Activated CD8-positive, alpha-beta memory T cell treated with anti-CD3 and anti-CD28 coated beads for 48 hours (primary cell): Measurements from ENCODE around the gene PSD.

Experiments
- DNase-seq, 3 experiments: peaks; one replicate each; pipeline ENCODE4 v3.0.0-alpha.2; 2020; ENCODE audit warnings: low read depth in 2 of 3, low spot score in 2 of 3

PSD gene

DNA sequence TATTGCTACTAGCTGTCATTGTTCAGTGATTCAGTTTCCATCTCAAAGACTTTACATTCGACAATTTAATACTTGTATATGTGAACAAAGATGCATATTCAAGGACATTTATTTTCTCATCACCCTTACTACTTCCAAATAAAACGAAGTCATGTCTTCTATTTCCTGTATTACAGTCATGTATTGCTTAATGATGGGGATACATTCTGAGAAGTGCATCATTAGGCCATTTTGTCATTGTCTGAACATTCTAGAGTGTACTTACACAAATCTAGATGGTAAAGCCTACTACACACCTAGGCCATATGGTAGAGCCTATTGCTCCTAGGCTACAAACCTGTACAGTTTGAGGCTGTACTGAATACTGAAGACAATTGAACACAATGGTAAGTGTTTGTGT lies 26.3 kb upstream of the PSD start:
- no peak for DNase-seq

GRCh38 chr10:102438374-102438773 lies 19.8 kb upstream of the PSD start:
- no peak for DNase-seq

DNA sequence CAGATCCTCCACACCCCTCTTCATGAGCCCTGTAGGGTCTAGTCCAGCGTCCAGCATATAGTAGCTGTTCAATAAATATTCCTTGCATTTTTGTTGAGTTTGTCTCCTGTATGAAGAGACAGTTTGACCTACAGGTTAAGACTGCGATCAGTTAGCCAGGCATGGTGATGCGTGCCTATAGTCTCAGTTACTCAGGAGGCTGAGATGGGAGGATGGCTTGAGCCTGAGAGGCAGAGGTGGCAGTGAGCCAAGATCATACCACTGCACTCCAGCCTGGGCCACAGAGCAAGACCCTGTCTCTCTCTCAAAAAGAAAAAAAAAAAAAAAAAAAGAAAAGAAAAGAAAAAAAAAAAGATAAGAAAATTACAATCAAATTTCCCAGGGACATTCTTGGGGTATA lies 18.9 kb upstream of the PSD start:
- no peak for DNase-seq

GRCh38 chr10:102436312-102436711 lies 17.7 kb upstream of the PSD start:
- no peak for DNase-seq

- peak in 1 of 3 experiments; percentile 37 for DNase-seq
Observed at GRCh38 chr10:102435529-102436233, 17.1 kb upstream of the PSD start.

DNA sequence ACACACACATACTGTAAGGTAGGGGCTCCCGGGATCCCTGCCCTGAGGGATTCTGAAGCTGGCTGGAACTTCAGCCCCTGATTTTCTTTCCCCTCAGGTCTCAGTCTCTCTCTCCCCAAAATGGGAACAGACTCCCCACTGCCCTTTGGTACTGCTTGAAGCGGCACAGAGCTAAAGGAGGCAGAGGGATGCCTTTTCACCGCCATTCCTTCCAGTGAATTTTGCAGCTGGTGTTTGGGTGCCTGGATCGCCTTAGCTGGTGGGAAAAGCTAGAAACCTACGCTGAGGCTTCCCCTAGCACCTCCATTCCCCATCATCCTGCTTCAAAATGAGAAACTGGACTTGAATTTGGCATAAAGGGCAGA lies 16.5 kb upstream of the PSD start:
- no peak for DNase-seq

DNA sequence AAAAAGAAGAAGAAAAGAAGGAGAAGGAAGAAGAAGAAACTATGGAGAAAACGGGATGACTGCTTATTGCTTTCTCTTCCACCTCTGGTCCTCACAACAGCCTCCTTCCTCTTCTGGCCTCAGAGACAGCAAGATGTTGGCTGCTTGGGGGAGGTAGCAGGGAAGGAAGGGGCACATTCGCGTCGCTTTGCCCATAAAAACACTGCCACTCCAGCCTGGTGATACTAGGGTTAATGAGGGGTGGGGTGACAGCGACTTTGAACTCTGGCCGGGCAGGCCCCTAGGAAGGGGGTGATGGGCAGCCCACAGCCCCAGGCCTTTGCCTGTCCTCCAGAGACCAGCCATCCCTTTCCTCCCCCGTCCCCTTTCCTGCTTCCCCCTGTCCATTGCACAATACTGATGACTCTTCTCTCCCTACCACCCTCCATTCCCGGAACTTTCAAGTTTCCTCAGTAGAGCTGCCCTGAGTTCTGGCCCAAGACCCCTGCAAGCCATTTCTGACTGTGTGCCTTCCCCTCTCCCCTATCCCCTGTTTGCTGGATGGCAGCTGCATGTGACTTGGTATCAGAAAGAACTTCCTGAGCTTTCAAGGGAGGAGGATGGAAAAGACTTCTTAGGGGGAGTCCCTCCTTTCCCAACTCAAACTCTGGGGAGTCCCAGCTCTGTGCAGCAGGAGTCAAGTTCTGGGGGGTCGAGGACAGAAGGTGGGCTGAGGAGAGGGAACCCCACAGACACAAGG lies 16.0 kb upstream of the PSD start:
- DNase-seq = no peak

DNA sequence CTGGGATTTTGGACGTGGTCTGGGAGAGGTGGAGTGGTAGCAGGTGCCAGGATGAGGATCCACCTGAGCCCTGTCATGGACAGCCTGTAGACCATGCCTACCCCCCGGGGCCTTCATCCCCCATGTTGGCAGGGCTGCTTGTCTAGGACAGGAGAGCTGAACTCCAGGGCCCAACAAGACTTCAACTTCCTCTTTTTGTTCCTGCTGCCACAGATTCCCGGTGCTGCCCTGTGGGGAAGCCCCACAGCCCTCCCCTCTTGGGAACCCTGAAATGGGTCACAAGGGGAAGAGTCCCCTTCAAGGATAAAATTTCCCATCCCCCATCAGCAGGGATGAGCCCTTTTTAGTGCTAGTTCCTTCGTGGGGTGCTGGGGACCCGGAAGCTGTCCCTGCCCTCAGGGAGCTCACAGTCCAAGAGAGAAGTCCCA lies 15.0 kb upstream of the PSD start:
- DNase-seq = no peak

GRCh38 chr10:102432162-102432950 lies 13.8 kb upstream of the PSD start, which contains the start of gene CUEDC2:
Gene CUEDC2, minus strand, starts transcription at chr10:102432574. Its CDS starts 7,386 bp downstream, at chr10:102425188.
- DNase-seq = peak; percentile 92 to 97 (median 96)

- DNase-seq = no peak
Observed at GRCh38 chr10:102431452-102432124, 13.0 kb upstream of the PSD start.

DNA sequence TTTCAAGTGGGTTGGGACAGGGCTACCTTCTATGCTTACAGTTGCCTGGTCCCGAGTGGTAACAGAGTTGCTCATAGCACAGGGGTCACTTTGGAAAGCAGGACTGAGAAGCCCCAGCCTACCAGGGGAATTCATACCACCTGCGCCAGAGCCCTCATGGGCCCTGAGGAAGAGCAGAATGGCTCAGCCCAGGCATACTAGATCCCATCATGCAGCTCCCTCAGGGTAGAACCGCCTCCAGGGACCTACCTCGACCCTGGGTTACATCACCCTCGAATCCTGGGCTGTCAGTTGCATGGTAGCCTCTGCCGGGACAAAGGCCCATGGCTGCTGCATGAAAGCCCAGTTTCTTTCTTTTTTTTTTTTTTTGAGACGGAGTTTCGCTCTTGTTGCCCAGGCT lies 10.9 kb upstream of the PSD start:
- DNase-seq = no peak

DNA sequence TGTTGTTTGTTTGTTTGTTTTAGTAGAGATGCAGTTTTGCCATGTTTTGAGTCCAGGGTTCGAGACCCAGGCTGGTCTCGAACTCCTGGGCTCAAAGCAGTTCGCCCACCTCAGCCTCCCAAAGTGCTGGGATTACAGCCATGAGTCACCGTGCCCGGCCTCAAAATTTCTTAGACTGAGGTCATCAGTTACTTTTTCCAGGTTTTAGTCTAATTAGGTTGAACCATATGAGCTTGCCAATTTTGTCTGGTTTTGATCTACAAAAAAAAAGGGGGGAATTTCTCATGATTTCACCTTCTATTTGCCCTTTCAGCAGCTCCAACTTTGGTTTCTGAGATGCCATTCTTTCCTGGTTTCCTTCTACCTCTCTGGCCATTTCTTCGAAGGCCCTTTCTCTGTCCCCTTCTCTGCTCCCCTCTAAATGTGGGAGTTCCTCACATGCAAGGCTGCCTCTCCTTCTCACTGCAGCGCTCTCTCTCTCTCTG lies 8.3 kb upstream of the PSD start:
- no peak for DNase-seq

GRCh38 chr10:102425444-102425843 lies 6.9 kb upstream of the PSD start:
- no peak for DNase-seq

DNA sequence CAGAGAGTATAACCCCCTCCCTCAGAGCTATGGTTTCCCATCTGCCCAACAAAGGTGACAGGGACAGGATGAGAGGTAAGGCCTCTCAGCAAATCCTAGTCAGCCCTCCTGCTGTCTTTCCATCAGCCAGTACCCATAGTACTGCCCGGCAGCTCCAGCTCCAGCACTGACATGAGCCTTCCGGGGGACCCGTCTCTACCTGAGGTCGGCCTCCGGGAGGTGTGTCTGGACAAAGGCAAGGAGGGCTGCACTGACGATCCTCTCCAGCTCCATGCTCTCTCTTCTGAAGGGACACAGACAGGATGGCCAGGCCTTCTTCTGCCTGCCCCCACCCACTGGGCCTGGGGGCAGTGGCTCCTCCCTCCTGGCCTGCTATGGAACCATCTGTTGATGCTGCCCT lies 6.3 kb upstream of the PSD start:
- no peak for DNase-seq

DNA sequence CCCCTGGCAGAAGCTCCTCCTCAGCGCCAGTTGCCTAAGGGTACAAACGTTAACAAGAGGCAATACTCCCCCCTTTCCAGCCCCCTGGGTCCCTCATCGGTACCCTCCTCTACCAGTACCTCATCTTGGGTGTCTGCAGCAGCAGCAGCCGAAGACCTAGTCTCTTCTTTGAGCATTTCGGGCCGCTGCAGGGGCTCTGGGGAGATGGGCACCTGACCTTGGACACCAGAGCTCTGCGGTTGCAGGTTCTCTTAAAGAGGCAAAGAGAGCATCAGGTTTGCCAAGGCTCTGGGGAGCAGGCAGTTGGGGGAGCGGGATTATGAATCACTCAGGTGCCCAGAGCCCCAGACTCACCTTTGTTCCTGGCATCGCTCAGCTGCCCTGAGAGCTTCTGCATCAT lies 5.6 kb upstream of the PSD start:
- no peak for DNase-seq

GRCh38 chr10:102423372-102423968 lies 4.9 kb upstream of the PSD start:
- DNase-seq = no peak

DNA sequence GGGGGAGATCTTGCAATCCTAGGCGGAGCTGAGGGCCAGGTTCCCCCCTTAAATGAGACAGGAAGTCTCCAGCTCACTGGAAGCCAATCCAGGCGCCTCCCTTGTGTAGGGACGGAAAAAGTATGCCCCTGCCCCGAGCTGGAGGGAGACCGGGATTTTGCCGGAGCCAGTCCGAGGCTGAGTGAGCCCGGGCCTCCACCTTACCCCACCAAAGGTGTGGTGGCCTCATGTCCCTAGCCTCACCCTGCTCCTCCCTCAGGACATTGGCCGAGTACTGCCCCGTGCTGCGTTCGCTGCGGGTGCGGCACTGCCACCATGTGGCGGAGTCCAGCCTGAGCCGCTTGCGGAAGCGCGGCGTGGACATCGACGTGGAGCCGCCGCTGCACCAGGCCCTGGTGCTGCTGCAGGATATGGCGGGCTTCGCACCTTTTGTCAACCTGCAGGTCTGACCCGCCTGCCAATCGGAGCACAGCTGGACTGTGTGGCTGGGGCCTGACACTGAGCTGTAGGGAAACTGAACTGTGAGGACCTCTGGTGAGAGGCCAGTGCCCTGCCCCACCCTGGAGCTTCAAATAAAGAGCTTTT lies 4.1 kb upstream of the PSD start:
- DNase-seq = no peak

DNA sequence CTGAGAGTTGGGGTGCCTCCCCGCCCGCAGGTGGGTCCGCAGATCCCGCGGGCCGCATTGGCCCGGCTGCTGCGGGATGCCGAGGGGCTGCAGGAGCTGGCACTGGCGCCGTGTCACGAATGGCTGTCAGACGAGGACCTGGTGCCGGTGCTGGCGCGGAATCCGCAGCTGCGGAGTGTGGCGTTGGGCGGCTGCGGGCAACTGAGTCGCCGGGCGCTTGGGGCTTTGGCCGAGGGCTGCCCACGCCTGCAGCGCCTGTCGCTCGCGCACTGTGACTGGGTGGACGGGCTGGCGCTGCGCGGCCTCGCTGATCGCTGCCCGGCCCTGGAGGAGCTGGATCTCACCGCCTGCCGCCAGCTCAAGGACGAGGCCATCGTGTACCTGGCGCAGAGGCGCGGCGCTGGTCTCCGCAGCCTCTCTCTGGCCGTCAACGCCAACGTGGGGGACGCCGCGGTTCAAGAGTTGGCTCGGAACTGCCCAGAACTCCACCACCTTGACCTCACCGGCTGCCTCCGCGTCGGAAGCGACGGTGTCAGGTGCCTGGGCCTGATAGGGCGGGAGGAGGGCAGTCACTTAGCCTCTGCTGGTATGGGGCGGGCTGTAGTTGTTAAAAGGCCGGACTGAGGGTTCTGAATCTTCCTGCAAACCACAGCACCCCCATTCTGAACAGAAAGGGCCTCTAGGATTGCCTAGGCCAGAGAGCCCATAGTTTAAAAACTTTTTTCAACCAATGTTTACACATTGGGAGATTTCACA lies 3.4 kb upstream of the PSD start:
- DNase-seq = no peak

GRCh38 chr10:102421507-102421756 lies 2.8 kb upstream of the PSD start:
- no peak for DNase-seq
